ENCODE measurements around the gene RAB11A. TPM values are rescaled to one million over a fixed set of nuclear protein-coding genes. Genes with fewer than 3 reads are reported as not detected.

Gene RAB11A
- total and polyA plus RNA-seq, 2 of the 13 experiments (the other 11 are each of a cell fraction or from before 2014, with no cell fraction given), result 161 to 162 TPM

DNA sequence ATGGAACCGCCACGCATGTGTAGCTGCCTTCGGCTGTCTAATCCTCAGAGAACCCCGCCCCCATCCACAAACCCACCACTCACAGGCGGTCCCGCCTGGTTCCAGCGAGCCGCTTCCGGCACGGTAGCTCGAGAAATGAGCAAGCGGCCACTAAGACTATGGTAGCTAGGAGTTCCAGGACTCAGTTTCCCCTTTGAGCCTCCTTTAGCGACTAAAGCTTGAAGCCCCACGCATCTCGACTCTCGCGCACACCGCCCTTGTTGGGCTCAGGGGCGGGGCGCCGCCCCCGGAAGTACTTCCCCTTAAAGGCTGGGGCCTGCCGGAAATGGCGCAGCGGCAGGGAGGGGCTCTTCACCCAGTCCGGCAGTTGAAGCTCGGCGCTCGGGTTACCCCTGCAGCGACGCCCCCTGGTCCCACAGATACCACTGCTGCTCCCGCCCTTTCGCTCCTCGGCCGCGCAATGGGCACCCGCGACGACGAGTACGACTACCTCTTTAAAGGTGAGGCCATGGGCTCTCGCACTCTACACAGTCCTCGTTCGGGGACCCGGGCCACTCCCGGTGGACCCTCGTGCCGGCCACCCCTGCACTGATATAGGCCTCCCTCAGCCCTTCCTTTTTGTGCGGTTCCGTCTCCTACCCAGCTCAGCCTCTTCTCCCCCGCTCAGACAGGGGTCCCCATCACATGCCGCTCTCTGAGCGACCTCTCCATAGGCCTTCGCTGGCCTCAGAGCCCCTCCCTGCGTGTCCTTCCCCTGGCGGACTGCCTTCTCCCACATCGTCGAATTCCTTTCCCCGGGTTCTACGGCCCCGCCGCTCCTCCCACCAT, at the start of gene RAB11A (continued):
- TF ChIP-seq FOXO1 (CRISPR knock-in tag; IDR thresholded peaks at IDR 0.05), result peak; percentile 19; the same call in 1 of the 2 replicates
- TF ChIP-seq ZNF326 (CRISPR knock-in tag; IDR thresholded peaks at IDR 0.05; ENCODE audit: borderline replicate concordance), result no peak
- TF ChIP-seq ZNF609 (CRISPR knock-in tag; IDR thresholded peaks at IDR 0.05; ENCODE audit: borderline replicate concordance), result peak; percentile 21; the same call in 1 of the 2 replicates
- TF ChIP-seq JUND (CRISPR knock-in tag; IDR thresholded peaks at IDR 0.05), result no peak; the same call in 1 of the 2 replicates
- TF ChIP-seq, protein P1, sequence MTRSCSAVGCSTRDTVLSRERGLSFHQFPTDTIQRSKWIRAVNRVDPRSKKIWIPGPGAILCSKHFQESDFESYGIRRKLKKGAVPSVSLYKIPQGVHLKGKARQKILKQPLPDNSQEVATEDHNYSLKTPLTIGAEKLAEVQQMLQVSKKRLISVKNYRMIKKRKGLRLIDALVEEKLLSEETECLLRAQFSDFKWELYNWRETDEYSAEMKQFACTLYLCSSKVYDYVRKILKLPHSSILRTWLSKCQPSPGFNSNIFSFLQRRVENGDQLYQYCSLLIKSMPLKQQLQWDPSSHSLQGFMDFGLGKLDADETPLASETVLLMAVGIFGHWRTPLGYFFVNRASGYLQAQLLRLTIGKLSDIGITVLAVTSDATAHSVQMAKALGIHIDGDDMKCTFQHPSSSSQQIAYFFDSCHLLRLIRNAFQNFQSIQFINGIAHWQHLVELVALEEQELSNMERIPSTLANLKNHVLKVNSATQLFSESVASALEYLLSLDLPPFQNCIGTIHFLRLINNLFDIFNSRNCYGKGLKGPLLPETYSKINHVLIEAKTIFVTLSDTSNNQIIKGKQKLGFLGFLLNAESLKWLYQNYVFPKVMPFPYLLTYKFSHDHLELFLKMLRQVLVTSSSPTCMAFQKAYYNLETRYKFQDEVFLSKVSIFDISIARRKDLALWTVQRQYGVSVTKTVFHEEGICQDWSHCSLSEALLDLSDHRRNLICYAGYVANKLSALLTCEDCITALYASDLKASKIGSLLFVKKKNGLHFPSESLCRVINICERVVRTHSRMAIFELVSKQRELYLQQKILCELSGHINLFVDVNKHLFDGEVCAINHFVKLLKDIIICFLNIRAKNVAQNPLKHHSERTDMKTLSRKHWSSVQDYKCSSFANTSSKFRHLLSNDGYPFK (CRISPR knock-in tag; IDR thresholded peaks at IDR 0.05; ENCODE audit: borderline replicate concordance), result peak; percentile 71; the same call in 1 of the 2 replicates
- no peak for TF ChIP-seq ZBTB44 (CRISPR knock-in tag; IDR thresholded peaks at IDR 0.05)
- TF ChIP-seq FOXC1 (CRISPR knock-in tag; IDR thresholded peaks at IDR 0.05; ENCODE audit: borderline replicate concordance), result peak; percentile 31; the same call in 1 of the 2 replicates
- no peak for TF ChIP-seq TCF12 (IDR thresholded peaks at IDR 0.05)
- TF ChIP-seq TCF12 (CRISPR knock-in tag; IDR thresholded peaks at IDR 0.05), result peak; percentile 62; the same call in 1 of the 2 replicates
- no peak for TF ChIP-seq SMC3 (IDR thresholded peaks at IDR 0.05; ENCODE audit: low read length)
- TF ChIP-seq HOXD1 (CRISPR knock-in tag; IDR thresholded peaks at IDR 0.05), result 0 out of 2 replicates have a peak, but pooled peaks have one; percentile 51
- TF ChIP-seq CBX5 (CRISPR knock-in tag; IDR thresholded peaks at IDR 0.05; ENCODE audit: borderline replicate concordance), result peak; percentile 76; the same call in 1 of the 2 replicates
- TF ChIP-seq MAFF (IDR thresholded peaks at IDR 0.05; ENCODE audit: low read depth, low read length), result no peak
- TF ChIP-seq, protein P2, sequence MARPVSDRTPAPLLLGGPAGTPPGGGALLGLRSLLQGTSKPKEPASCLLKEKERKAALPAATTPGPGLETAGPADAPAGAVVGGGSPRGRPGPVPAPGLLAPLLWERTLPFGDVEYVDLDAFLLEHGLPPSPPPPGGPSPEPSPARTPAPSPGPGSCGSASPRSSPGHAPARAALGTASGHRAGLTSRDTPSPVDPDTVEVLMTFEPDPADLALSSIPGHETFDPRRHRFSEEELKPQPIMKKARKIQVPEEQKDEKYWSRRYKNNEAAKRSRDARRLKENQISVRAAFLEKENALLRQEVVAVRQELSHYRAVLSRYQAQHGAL (CRISPR knock-in tag; IDR thresholded peaks at IDR 0.05; ENCODE audit: not compliant biosample characterization), result peak; percentile 46
- peak; percentile 35 for TF ChIP-seq HNF1B (CRISPR knock-in tag; IDR thresholded peaks at IDR 0.05)
- no peak for TF ChIP-seq ZNF615 (CRISPR knock-in tag; IDR thresholded peaks at IDR 0.05; ENCODE audit: borderline replicate concordance)

Measured in HepG2 (cell line).